ENCODE results near the gene VILL. TPM values are rescaled to one million over a fixed set of nuclear protein-coding genes. Genes with fewer than 3 reads are reported as not detected.
"Not testable (repeated sequence)": the region's sequence is repeated elsewhere in the genome, so short reads cannot be mapped to it uniquely, and the experiment has no call there.

Gene VILL
- total RNA-seq, 2 donors from 2014 or later = 21.6 to 30.1 TPM

DNA sequence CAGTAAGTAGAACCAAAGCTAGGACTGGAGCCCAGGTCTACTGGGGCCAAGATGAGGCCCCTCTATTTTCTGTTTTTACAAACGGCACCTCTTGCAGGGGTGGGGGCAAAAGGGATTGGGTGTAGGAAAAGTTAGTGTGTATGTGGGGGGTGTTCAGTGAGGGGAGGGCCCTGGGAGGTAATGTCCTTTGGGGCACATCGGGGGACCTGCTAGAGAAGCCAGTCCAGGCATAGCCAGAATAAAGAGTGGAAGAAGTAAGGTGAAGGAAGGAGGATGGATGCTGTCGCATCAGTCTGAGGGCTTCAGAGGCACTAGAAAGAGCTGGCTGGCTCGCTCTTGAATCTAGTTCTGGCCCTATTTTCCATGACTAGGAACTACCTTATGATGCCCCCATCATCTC is 36.3 kb downstream of the VILL start:
- Mint-ChIP-seq H3K27ac (no peak overlapping the region), H3K27me3 (no peaks in the 10 kb centered on the region), H3K4me3 (no peak overlapping the region), H3K36me3 (ENCODE audit: low read depth) (no peaks in the 10 kb centered on the region), H3K4me1 (peaks cover 53% of the 10 kb centered on the region)
- DNase-seq (no peak), ATAC-seq (no peak)
- peaks cover 3% of the 10 kb centered on the region for H3K9me3 ChIP-seq (ENCODE audit: control insufficient read depth, low read length, poor library complexity, severe bottlenecking)

DNA sequence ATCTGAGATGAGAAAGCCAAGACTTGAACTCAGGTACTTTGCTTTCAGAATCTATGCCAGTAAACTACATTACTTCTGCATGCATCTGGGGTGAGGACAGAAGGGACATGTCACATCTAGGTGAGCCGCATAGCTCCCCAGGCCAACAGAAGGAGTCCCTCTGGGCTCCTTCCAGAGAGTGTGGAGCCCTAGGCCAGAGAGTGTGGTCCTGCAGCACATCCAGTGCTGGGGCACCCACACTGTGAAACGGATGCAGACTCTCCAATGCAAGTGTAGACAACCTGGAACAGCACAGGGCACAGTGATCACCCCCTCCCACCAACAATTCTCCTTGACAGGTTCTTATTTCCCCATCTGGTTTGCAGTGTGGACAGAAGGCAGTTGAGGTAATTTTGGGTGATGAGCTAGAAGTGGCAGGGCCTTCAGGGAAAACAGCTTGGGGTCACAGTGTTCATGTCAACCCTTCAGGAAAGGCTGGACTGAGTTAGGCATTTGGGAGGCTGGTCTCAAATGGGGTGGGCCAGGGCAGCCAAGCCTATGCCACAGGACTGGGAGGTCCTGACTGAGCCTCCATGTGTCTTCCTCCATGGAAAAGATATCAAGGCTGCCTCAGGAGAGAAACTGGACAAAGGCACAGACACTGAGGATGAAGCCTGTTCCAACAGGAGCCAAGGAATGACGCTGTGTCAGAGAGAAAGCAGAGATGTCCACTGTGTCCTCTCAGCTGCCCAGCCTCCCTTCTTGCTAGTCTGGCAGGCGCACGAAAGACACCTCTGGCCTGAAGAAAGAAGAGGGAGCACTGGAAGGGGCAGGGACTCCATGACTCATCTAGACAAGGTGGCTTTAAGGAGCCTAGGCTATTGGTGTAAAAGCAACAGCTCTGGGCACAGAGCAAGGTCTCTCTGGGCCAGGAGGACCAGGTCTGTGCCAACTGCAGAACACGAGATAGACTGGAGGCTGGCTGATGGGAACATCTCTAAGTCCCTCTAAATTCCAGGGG is 37.2 kb downstream of the VILL start:
- Mint-ChIP-seq H3K4me3 (peak overlapping the region; percentile 86), H3K27me3 (no peaks in the 10 kb centered on the region), H3K36me3 (ENCODE audit: low read depth) (no peaks in the 10 kb centered on the region), H3K4me1 (peaks cover 51% of the 10 kb centered on the region), H3K27ac (peak overlapping the region; percentile 88)
- ATAC-seq (no peak), DNase-seq (no peak)
- H3K9me3 ChIP-seq (ENCODE audit: control insufficient read depth, low read length, poor library complexity, severe bottlenecking) = peaks cover 3% of the 10 kb centered on the region

DNA sequence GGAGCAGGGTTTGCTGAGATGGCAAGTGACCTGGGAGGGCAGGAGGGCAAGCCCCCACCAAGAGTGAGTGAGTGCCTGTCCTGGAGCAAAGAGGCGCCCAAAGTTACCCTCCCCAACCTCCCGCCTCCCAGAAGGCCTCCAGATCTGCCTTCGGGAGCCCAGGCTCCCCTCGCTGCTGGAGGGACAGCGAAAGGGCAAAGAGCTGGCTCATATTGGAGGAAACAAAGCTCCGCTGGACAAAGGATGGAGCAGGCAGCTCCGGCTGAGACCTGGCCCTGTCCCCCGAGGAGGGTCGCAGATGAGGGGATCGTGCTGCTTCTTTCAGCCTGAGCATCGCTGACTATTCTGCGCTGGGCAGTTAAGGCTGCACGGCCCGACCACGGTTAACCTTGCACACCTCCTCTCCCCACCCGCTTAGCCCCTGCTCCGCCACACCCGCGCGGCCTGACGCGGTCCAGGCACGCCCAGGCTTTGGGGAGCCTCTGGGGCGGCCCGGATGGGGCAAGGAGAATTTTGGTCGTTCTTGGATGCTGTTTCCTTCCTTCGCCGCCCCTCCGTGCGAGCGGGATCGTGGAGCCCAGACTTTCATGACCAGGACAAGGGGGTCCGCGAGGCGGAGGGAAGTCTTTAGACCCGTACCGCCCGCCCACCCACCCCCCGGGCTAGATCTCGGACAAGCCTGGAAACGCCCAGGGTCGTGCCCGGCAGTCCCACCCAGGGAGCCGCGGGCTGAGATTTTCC is 38.2 kb downstream of the VILL start:
- ATAC-seq = no peak
- peak overlapping the region; percentile 86 for H3K4me3 Mint-ChIP-seq
- no peaks in the 10 kb centered on the region for H3K27me3 Mint-ChIP-seq
- no peaks in the 10 kb centered on the region for H3K36me3 Mint-ChIP-seq (ENCODE audit: low read depth)
- peak overlapping the region; percentile 88 for H3K27ac Mint-ChIP-seq
- peaks cover 48% of the 10 kb centered on the region for H3K4me1 Mint-ChIP-seq
- no peak for DNase-seq
- peaks cover 3% of the 10 kb centered on the region for H3K9me3 ChIP-seq (ENCODE audit: control insufficient read depth, low read length, poor library complexity, severe bottlenecking)

DNA sequence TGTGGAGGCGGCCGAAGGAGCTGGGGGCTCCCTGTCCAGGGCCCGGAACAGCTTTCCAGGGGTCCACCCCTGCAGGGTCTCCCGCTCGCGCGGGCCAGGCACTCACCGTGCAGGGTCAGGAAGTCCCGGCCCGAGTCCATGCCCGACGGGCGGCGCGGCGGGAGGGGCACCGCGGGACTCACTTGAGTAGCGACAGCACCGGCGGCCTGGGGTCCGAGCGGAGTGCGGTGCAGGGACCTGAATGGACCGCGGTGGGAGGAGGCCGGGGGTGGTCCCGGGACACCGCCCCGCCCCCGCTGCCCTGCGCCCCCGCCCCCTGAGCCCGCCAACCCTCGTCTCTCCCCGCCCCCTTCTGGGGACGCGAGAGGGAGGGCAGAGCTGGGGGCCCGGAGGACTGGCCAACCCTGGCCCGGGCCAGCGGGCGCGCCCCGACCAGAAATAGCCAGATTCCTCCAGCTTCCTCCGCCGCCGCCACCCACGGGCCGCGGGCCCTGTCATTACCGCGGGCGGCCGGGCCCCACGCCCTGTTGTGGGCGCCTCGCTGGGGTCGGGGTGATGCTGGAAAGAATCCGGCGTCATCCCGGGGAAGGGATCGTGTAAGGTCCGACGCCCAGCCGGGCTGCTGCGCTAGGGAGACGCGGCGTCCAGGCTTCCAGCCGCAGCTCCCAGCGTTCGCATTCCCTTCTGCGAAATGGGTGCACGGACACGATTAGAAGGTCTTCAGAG is 39.0 kb downstream of the VILL start, which contains the start of gene PLCD1:
Gene PLCD1, minus strand, starts transcription at position 243 of the 726 bp plus-strand sequence. Its CDS starts 103 bp downstream, at position 140.
- ATAC-seq = no peak
- peaks cover 45% of the 10 kb centered on the region for H3K4me1 Mint-ChIP-seq
- H3K27ac Mint-ChIP-seq = peak within 1 kb of the TSS; percentile 88
- peaks cover 3% of the 10 kb centered on the region for H3K9me3 ChIP-seq (ENCODE audit: control insufficient read depth, low read length, poor library complexity, severe bottlenecking)
- H3K27me3 Mint-ChIP-seq = no peaks in the 10 kb centered on the region
- peak in 2 of 3 donors; percentile 63 to 64 for DNase-seq
- no peaks in the 10 kb centered on the region for H3K36me3 Mint-ChIP-seq (ENCODE audit: low read depth)
- peak within 1 kb of the TSS; percentile 93 for H3K4me3 Mint-ChIP-seq

DNA sequence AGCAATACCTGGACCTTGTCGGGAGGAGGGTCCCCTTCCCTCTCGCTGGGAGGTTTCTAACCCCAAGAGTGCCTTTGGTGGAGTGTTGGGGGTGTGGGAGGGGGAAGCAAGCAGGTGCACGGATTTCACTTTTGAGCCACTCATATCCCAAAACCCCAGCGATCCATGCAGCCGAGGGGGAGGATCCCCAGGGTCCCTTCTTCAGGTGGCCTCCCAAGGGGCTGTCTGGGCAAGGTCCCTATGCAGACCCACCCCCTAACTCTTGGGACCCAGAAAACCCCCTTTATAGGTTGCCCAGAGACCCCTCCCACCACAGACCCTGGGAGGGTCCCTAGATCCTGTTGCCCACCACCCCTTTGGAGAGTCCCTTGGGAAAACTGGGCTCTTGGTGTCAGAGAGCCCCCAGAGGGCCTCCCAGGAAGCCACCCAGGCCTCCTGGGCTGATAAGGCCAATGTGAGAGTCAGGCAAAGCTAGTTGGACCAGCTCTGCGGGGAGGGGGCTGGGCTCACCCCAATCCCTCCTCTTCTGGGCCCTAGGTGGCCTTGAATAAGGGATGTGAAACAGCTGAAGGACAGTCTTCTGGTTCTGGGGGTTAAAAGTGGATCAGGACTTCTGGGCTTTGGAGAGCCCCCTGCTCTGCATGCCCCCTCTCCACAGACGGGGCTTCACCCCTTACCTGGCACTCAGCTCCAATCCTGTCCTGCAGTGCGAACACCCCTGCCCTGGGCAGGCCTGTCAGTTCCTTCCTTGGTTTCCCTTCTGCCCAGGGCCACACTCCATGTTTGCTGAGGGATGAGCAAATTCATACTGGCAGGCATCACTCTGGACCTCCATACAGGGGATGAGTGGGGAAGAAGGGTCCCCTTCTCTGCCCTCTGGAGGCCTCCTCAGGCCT is 39.8 kb downstream of the VILL start:
- DNase-seq (no peak), ATAC-seq (peak; percentile 8)
- no peaks in the 10 kb centered on the region for H3K27me3 Mint-ChIP-seq
- peak overlapping the region; percentile 93 for H3K4me3 Mint-ChIP-seq
- peak overlapping the region; percentile 96 for H3K27ac Mint-ChIP-seq
- peaks cover 3% of the 10 kb centered on the region for H3K9me3 ChIP-seq (ENCODE audit: control insufficient read depth, low read length, poor library complexity, severe bottlenecking)
- peaks cover 41% of the 10 kb centered on the region for H3K4me1 Mint-ChIP-seq
- H3K36me3 Mint-ChIP-seq (ENCODE audit: low read depth) = no peaks in the 10 kb centered on the region

DNA sequence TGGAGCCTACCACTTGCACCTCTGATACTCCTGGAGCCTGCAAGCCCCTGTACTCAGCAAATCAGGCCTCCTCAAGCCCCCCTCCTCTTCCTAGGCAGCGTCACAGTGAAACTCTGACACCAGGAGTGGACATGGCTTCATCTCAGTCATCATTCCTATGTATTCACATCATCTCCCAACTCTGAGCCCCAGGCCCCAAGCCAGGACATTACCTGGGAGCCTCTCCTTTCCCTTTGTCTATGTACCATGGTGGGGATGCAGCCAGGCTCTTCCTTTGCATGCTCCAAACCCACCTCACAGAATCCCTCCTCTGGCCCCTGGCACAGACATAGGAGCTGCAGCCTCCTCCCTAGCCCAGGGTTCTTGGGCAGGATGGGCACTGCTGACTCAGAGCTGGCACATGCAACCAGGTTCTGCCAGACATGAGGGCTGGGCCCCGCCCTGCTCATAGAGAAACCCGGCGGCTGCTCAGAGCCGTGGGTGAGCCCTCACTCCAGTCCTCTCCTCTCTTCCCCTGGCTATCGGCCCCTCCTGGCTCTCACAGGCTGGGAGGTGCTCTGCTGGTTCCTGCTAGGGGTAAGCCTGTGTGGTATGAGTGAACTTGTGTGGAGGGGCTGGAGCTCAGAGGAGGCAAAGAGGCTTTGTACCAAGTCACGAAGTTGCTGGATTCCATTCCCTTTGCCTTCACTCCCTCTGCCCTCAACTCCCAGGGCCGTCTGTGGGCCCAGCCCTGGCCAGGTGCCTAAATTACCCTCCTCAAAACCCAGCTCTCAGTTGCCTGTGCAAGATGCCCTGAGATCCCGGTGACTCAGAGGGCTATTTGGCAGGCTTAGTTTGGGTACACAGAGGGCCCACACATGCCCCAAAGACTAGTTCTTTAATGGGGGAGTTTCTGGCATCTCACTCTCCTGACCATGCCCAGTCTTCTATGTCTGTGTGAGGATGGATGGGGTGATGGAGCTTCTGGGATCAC is 40.7 kb downstream of the VILL start:
- Mint-ChIP-seq H3K27me3 (no peaks in the 10 kb centered on the region), H3K4me3 (peak overlapping the region; percentile 93), H3K4me1 (peaks cover 36% of the 10 kb centered on the region), H3K36me3 (ENCODE audit: low read depth) (no peaks in the 10 kb centered on the region), H3K27ac (peak overlapping the region; percentile 96)
- peak in 2 of 3 donors; percentile 40 to 46 for DNase-seq
- peak; percentile 91 for ATAC-seq
- peaks cover 3% of the 10 kb centered on the region for H3K9me3 ChIP-seq (ENCODE audit: control insufficient read depth, low read length, poor library complexity, severe bottlenecking)

DNA sequence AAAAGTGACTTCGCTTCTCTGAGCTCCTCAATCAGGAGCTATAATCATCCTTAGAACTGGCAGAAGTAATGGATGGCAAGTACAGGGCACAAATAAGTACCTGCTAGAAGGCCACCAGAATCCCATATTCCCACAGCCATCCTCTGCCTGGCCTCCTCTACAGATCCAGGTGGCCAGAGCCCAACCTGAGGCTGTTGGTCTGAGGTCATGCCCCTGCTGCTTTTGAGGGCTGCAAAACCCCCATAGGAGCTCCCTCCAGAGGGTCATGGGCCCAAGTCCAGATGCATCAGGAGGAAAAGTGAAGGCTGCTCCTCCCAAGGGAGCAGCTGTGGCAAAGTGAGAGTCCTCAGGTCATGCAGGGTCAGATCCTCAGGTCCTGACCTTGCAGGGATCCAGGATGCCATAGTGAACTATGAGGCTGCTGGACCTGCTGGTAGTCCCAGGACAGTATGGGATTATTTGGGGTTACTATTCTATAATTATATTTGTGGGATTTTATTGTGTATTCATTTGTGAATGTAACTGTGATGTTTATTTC is 41.8 kb downstream of the VILL start:
- ATAC-seq (no peak), DNase-seq (no peak)
- Mint-ChIP-seq H3K4me1 (peaks cover 38% of the 10 kb centered on the region), H3K27ac (peak overlapping the region; percentile 96), H3K4me3 (no peak overlapping the region), H3K27me3 (no peaks in the 10 kb centered on the region), H3K36me3 (ENCODE audit: low read depth) (no peaks in the 10 kb centered on the region)
- H3K9me3 ChIP-seq (ENCODE audit: control insufficient read depth, low read length, poor library complexity, severe bottlenecking) = peaks cover 3% of the 10 kb centered on the region

DNA sequence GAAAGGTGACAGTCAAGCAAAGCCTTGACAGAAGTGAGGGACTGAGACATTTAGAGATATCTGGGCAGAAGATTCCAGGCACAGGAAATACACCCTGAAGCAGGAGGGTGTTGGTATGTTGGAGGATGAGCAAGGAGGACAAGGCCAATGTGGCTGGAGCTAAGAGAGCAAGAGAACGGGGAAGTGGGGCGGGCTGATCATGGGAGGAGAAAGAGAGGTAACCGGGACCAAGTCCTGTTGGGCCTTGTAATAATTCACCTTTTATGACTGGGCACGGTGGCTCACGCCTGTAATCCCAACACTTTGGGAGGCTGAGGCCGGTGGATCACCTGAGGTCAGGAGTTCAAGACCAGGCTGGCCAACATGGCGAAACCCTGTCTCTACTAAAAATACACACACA is 43.0 kb downstream of the VILL start:
- DNase-seq; ATAC-seq; H3K36me3 Mint-ChIP-seq (ENCODE audit: low read depth); H3K9me3 ChIP-seq (ENCODE audit: control insufficient read depth, low read length, poor library complexity, severe bottlenecking); H3K4me3 Mint-ChIP-seq; H3K27ac Mint-ChIP-seq; H3K27me3 Mint-ChIP-seq: not testable (repeated sequence)
- H3K4me1 Mint-ChIP-seq = peaks cover 40% of the 10 kb centered on the region

DNA sequence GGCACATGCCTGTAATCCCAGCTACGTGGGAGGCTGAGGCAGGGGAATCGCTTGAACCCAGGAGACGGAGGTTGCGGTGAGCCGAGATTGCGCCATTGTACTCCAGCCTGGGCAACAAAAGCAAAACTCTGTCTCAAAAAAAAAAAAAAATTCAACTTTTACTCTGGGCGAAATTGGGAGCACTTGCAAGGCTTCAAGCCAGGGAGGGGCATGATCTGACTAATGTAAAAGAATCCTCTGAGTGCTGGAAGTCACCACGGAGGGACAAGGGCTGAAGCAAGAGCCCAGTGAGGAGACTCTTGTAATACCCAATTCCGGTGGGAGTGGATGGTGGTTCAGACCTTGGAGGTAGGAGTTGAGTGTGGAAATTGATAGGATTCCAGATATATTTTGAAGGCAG is 43.7 kb downstream of the VILL start:
- not testable (repeated sequence) for H3K27ac Mint-ChIP-seq

DNA sequence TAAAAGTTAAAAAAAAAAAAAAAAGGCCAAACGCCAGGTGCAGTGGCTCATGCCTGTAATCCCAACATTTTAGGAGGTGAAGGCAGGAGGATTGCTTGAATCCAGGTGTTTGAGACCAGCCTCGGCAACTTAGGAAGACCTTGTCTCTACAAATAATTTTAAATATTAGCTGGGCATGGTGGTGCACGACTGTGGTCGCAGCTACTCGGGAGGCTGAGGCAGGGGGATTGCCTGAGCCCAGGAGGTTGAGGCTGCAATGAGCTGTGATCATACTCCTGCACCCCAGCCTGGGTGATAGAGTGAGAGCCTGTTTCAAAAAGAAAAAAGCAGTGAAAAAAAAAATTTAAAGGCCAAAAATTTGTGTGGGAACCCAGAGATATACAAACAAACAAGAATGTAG is 45.7 kb downstream of the VILL start:
- H3K4me3 Mint-ChIP-seq = no peak overlapping the region
- peaks cover 47% of the 10 kb centered on the region for H3K4me1 Mint-ChIP-seq
- ATAC-seq (no peak), DNase-seq (no peak)
- peak overlapping the region; percentile 91 for H3K27ac Mint-ChIP-seq
- no peaks in the 10 kb centered on the region for H3K9me3 ChIP-seq (ENCODE audit: control insufficient read depth, low read length, poor library complexity, severe bottlenecking)
- H3K36me3 Mint-ChIP-seq (ENCODE audit: low read depth) = no peaks in the 10 kb centered on the region
- H3K27me3 Mint-ChIP-seq = no peaks in the 10 kb centered on the region

More for the DNA sequence above, 43.7 kb downstream of the VILL start:
- DNase-seq; H3K36me3 Mint-ChIP-seq (ENCODE audit: low read depth); H3K9me3 ChIP-seq (ENCODE audit: control insufficient read depth, low read length, poor library complexity, severe bottlenecking); H3K27me3 Mint-ChIP-seq; H3K4me3 Mint-ChIP-seq; ATAC-seq: not testable (repeated sequence)
- H3K4me1 Mint-ChIP-seq = peaks cover 45% of the 10 kb centered on the region

DNA sequence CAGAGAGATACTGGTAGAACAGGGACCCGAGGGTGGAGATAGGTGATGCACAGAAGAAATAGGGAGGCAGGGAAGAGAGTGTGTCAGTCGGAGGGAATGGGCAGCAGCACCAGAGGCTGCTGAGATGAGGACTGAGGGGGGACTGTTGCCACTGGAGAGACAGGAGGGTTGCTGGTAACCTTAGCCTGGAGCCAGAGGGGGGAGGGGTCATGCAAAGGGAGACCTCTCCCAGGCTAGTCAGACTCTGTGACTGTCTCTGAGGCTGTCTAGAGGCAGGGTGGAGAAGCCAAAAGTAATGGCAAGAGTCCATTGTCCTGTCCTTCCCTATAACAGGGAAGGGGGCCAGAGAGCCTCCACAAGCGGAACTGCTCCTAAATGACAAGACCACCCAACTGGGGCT is 46.3 kb downstream of the VILL start:
- no peaks in the 10 kb centered on the region for H3K9me3 ChIP-seq (ENCODE audit: control insufficient read depth, low read length, poor library complexity, severe bottlenecking)
- ATAC-seq = no peak
- Mint-ChIP-seq H3K27ac (peak overlapping the region; percentile 91), H3K4me1 (peaks cover 41% of the 10 kb centered on the region), H3K27me3 (no peaks in the 10 kb centered on the region), H3K4me3 (peak overlapping the region; percentile 37), H3K36me3 (ENCODE audit: low read depth) (no peaks in the 10 kb centered on the region)
- DNase-seq = no peak

Measured in T-helper 17 cell (primary cell).